ENCODE data around the gene CCNL1.
"Not testable (repeated sequence)": the region's sequence is repeated elsewhere in the genome, so short reads cannot be mapped to it uniquely, and the experiment has no call there.

The CCNL1 gene

DNA sequence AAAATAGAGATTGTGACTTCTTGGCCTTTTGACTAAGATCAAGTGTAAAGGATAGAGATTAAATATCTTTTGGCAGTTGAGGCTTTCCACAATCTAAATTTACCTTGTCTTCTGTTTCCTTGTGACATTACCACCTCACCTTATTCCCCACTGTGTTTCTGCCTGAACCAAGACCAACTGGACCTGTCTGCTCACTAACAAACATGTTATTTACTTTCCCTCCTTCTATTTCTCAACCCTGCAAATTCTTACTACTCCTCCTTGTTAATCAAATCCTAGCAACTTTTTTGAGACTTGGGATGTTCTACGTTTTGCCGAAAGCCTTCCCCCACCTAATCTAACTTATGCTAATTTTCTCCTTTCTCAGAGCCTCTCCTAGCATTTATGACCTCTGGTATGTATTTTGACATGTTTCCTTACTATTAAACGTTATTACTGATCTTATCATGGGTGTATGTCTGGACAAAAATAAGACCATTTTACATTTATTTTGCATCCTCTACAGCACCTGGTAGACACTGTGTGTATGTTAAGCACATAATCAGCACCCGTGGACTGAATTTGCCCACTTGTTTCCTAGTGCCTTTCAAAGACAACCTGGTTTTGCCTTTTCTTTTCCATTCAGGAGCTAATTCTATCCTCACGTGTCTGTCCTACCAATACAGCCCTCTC, 7.6 kb upstream of the CCNL1 start:
- DNase-seq: no peak

DNA sequence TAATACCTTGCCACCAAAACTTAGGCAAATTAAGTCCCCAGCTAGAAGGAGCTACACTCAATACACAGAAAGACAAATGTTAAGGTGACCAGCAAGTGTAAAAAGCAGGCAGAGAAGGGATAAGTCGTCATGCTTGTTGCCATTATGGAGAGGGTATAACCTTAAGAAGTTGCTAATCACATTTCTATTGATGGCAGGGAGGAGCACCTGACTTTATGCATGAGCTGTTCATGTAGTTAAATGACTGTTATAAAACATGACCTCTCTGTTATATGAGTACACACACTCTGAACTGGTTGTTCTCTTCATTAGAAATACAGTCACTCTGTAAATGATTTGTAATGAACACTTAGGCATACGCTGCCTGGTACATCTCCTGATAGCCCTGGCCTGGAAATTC, 6.6 kb upstream of the CCNL1 start:
- no peak for DNase-seq

DNA sequence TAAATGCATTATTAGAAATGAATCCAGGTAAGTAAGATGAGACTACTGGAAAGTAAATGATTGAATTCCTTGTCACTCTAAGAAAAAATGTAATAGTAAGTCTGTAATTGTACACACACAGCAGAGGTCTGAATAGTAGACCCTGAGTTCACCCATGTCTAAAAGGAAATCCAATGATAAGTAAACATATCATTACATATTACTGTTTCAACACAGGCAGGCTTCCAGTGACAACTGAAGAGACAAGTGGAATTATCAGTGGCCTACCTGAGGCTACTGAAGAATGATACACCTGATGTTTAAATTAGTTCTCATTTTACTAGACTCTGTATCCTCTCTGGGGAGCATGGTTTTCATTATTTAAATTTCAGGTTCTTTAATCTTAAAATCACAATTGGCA, 6.2 kb upstream of the CCNL1 start:
- DNase-seq: no peak

DNA sequence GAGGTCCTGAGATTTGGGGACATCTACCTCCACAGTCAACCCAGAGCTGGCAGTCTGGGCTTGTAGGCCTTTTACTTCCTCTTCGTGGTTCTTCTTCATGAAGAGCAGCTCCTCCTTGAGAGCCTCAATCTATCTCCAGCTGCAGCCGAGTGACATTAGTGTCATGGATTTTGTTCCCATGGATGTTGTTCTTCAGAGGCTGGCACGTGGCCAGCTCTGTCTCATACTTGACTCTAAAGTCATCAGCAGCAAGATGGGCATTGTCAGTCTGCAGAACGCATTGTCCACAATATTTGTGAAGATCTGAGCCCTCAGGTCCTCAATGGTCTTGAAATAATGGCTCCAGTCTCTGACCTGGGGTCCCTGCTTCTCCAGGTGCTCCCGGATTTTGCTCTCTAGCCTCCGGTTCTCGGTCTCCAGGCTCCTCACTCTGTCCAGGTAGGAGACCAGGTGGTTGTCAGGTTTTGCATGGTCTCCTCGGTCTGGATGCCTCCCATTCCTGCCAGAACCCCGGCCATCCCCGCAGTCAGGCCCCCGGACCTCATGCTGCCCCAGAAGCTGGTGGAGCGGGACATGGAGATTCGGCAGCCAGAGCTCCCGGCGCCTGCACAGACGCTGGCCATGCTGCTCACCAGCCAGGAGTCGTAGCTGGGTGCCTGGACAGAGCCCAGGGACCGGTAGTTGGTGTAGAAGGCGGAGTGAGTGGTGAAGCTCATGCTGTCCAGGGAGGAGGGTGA, 3.4 kb upstream of the CCNL1 start:
- peak; percentile 57 for DNase-seq

DNA sequence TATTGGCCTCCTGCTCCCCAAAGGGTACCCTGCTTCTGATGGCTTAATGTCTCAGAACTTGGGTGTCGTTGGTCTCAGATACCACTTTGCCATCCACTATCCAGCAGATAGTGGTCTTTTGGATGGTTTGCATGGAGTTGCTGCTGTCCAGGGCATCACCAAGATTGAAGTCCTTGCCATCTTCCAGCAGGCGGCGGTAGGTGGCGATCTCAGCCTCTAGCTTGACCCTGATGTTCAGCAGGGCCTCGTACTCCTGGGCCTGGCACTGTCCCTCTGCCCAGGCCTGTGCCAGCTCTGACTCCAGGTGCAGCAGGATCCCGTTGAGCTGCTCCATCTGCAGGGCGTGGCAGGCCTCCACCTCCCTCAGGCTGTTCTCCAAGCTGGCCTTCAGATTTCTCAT, 2.7 kb upstream of the CCNL1 start:
- DNase-seq: not testable (repeated sequence)

DNA sequence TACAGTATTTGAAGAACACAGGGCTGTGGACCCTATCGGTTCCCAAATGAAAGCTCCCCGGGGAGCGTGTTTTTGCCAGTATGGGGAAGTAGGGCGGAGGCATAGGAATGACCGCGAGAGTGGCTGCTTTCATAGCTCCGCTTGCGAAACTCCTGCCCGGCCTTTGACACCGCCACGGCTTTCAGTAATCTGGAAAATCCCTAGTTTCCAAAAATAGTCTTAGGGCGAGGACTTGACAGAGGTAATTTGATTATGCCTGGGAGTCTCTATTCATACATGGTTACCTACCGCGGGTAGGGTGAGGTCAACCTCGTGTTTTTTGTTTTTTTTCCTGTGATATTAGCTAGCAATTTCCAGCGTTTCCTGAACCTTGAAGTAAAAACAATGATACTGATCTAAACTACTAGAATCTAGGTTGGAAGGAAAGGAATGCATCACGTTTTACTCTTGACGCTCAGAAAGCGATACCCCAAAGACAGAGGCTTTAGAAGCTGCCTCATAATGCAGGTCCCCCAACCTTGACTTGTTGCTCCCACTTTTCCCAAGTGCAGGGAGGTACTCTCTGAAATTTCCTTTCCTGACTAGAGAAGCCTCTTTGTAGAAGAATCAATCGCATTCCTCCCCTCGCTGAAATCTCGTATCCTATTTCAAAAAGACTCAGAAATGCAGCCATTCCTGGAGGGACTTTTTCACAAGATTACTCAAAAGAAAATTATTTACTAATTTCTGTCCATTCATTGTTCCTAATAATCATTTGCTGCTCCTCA, 894 bp upstream of the CCNL1 start:
- DNase-seq: peak; percentile 91

DNA sequence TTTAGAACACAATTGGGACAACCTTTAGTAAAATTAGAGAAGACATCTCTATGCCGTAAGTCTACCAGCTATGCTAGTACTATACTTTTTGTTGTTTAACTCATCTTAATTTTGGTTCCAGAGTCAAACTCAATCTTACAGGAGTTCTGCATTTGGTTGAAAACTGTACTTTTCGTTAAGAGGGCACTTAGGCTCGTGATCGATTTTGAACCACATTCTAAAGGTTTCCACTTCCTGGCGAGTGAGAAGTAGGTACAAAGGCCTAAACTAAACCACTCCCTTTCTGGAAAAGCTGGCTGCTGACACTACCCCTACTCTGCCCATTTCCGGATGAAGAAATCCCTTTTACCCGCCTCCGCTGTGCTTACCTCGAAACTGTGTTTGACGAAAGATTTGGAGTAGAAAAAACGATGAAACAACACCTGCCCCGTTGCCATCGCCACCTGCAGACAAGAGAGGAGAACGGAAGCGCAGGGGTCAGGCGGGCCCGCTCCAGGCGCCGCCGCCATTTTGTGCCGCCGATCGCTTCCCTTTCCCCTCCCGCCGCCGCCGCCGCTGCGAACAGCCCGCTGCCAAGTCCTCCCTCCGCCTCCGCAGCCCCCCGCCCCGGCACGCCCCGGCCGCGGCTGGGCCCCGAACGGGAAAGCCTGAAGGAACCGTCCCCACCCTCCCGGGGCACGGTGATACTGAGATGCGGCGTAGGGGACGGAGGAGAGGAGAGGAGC, 748 bp downstream of the CCNL1 start:
- peak; percentile 52 for DNase-seq

DNA sequence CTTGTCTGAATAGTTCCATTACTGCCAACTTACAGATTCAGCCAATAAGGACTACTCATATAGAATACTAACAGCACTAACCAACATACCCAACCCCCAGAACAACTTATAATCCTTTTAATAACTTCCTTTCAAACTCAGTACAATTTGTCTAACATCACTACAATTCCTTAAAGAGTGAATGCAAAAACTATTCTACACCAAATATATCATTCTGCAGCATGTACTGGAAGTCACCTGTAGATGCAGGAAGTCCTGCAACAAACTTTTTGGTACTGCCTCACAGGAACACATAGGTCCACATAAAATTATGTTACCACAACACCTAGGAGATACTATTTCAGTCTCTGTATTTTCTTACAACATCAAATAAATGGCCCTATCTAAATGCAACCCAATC, 2.1 kb downstream of the CCNL1 start:
- no peak for DNase-seq

DNA sequence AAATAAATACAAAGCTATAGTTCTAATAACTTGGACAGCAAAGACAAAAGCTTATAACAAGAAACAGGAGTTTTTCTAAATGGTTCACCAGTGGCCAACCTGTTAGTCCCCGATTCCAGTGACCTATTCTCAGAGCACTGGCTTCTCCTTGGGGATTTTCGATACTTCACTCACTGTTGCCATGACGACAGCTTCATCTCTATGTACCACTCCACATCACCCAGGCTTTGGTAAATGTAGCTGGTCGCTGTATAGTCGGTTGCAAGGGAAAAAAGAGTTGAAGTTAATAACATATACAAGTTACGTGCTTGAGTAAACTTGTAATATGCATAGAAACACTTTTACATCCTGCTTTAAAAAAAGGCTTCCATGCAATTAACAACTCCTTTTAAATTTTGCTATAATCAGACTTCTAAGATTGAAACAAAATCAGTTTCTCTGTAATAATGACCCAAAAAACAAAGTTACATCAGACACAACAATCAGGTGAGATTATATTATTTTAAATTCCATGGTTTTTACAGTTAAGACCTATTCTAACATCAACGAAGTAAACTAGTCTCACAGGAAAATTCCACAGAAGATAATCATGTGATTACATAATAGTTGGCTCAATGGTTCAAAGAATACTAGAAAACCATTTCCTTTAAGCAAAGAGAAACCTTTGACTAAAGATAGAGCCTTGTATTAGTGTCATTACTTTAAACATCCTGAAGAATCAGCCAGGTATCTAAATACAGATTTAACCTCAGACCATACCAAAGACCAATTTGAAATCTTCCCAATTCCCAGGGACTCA, 2.9 kb downstream of the CCNL1 start:
- no peak for DNase-seq

DNA sequence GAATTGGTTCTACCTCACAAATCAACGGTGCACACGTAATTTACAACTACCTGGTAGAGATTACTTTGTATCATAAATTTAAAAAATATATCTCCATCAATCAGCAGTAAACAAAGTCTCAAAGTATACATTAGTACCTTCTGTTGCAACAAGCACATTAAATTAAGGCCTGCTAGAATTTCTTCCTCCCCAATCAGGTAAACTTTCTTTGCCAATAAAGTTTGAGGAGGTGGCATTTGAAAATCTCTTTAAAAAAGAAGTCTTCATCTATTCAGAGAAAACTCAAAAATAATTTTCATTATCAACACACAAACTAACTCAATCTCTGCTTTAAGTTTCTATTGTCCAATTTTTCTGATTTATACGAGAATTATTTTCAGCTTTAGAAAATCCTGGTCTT, 4.4 kb downstream of the CCNL1 start:
- DNase-seq: no peak

DNA sequence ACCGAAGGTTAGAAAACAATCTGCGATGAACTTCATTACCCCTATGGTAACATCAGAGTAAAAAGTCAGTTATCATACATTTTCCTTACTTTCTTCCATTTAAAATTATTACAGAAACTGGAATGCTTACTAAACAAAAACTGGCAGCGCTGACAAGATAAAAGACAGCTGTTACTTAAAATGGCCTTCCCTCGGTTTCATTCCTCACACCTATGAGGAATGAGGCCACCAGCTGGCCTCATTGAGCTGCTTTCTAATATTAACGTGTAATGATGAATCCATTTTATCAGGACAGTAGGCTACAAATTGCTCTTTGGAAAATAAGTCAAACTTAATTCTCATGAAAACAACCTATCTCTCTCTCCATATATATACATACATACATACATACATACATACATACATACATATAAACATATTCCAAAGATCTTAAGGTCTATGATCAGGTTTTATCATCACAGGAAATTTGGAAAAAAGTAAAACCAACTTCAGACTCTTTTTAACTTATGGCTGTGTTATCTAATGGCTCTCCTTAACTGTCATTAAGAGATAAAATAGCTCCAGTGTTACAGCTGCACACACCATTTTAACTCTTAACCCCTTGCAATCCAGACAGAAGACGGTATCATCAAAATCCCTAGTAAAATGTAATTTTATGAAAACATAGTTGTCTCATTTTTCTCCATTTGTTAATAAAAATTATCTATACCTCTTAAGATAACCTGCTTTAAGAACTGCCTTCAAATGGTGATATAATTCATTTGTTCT, 5.2 kb downstream of the CCNL1 start:
- DNase-seq: no peak

DNA sequence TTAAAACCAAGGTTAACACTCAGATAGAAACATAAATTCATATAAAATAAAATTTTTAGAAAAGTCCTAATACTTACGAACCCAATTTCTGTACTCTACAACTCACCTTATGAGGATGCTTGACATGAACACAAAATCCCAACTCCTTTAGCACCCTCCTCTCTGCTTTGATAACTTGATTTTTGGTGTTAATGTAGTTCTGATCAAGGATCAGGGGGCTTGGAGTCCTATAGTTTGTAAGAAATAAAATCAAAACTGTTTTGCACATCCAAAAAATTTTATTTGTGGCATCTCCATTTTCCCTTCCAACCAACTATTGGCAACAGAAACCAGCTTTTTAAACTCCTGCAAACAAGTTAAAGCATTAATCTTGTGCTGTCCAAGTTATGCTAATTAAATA, 7.0 kb downstream of the CCNL1 start:
- no peak for DNase-seq

DNA sequence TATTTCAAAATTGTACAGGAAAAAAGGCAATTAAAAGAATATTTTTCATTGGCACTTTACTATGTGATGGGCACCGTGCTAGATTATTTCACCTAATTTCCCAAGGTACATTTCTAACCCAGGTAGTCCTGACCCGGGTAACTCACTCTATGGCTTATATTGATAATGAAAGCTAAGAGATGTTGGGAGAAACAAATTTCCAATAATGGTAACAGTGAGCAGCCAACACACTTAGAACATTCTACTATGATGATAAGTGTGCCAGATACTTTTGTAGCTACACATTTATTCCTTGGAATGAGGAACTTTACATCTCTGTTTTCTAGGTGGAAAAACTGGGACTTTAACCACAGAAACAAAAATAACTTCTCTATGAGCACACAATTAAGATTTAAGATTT, 7.5 kb downstream of the CCNL1 start:
- no peak for DNase-seq

DNA sequence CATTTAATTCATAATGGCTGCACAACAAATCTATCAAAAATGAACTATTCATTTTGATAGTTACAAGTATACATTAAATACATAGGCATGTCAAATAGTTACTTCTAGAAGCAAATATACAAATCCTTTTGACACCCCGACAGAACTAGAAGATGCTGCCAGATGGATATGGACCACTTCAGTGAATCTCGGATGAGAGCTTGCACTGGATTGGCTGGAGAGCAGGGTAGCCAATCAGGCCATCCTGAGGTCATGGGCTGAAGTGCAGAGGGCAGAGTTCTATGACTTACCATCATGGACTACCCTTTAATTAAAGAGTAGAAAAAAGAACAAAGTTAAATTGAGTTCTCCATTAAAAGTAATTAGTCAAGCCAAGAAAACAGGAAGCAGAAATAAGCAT, 8.3 kb downstream of the CCNL1 start:
- no peak for DNase-seq

DNA sequence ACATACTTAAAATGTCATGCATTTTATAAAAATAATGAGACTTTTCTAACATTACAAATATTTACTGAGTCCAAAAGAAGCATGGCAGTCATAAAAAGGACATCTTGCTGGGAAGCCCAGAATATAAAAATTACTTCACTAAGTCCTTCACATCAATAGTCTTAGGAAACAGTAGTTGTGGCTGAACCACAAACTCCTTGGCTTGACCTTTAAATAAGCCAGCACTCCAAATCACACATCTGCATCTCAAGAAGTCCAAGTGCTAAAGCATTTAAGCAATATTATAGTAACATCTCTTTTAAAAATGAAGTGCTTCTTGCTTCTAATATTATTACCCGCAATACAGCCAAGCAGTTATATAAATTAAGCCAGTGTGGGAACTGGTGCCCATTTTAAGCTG, 8.8 kb downstream of the CCNL1 start:
- peak; percentile 41 for DNase-seq

DNA sequence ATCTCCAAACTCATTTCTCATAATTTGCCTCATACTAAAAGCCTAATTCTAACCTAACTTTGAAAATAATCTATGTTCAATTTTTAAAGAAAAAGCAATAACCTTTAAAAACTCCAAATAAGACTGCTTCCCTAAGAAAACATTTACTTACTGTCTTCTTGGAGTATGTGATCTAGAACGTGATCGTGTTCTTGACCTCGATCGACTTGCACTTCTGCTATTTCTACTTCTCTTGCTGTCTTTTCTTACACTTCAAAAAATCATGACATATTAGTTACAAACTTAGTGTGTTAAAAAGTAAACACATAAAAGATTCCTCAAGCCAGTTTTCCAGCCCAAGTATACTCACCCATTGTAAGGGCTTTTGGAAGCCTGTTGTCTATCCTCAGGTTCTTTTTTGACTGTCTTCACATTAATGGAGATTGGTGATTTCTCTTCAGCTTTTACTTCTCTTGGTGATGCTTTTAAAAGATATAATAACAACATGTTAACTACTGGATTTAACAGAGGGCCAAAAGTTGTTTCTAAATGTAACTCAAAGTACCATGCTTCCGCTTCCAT, 10.7 kb downstream of the CCNL1 start:
- peak; percentile 31 for DNase-seq

DNA sequence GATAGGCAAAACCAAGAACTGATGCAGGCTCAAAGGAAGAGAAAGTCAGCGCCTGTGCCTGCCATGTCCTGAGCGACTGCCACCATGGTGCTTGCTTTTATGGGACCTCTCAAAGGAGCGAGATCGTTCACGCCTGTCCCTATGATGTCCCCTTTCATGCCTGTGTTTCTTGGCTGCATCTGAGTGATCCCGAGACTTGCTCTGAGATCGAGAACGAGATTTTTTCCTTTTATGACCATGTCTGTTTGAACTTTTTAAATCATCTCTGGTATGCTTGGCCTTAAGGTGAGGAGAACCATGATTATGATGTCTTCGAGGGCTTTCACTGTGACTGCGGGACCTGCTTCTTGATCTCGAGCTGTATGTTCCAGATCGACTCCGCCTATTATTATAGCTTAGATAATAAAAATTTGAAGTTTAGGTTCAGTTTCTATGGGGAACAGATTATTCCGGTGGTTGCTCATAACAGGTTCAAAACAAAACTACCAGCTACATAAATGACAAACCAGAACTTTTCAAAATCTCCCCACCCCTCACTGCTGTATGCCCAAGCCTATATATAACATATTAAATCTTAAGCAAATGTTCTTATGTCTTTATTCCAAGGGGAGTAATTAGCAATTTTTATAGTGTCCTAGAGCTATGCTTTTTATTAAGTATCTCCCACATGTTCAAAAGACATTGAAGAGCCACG, 11.6 kb downstream of the CCNL1 start:
- no peak for DNase-seq

DNA sequence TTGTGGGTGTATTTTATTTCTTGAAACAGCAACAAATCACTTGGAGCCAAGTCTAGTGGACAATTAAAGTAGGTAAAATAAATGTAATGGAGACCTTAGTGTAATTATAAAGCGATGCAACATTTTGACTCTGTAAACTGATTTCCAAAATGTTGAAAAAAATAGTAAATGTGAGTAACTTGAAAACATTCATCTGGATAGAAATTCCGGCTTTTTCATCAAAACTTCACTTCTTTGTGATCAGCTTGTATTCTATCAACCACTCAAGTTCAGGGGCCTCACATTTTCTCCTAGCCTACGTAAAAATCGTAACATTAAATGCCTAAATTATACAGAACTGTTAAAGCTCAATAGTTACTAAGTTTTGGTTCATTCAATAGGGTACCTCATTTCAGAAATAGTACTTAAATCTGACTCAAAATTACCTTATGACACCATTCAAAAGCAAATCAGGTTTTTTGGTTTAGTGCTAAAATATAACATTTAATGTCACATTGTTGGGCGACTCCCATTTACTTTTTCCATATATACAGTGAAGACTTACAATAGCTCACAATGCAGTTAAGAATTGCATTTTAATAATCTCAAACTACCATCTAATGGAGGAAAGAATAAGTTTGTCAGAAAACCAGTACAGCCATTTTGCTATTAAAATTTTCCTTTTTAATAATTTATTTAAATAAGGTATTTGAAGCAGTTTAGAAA, 12.7 kb downstream of the CCNL1 start:
- no peak for DNase-seq

DNA sequence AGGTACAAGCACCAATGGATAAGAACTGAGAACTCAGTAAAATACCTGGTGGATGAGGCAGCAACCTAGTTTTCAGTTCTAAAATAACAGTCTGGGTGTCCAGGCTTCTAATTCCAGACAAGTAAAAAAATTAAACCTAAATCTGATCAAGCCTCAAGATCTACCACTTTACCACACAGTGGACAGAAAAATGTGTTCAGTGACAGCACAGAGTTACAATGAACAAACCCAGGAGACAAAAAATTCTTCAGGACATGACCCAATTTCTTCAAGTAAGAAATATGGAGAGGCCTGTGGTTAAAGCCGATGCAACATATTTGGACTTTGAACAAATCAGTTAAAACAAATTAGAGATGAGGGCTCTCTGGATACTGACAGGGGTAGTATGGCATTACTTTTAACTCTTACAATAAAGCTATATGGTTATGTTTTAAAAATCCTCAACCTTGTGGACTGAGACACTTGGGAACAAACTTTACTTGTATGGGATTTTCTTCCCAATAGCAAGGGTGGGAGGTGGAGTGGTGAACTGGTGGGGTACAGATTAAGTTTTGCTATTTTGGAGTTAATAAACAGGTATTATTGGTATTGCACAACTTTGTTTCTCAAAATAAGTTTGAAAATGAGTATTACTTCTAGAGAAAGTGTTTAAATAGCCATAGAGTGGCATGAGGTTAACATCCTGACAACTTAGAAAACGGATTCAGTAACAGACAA, 14.2 kb downstream of the CCNL1 start:
- no peak for DNase-seq

Measured in MV-4-11 (cell line).